SKM-1 treated with dmso at 0.1 percent for 144 hours (cell line): ENCODE measurements around the gene LNPEP.
A peak's percentile ranks its signal among the peaks of the same experiment; 100 is the strongest.

ENCODE experiments used
- DNase-seq: peaks from one replicate; lab custom pipeline; 2025; ENCODE audit not compliant: unreplicated experiment; lab: John Stamatoyannopoulos, UW

The LNPEP gene

DNA sequence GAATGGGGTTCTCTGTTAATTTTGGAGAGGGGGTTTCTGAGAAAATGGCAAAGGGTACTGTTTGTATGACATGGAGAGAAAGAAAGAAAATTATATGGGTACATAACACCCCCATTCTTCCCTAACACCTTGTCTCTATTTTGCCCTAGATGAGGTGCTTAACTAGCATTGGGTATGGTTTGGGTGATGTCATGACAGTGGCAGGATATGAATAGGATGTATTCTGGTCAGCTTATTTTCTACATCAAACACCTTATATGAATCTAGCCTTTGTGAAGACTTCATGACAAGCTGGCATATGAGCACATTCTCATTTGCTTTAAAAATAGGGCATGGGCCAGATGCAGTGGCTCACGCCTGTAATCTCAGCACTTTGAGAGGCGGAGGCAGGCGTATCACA is 58.6 kb downstream of the LNPEP start:
- no peak for DNase-seq

GRCh38 chr5:96995419-96995818 is 59.5 kb downstream of the LNPEP start:
- DNase-seq: no peak

- DNase-seq: peak; percentile 25
Measured at GRCh38 chr5:96997265-96997859, 61.5 kb downstream of the LNPEP start.

DNA sequence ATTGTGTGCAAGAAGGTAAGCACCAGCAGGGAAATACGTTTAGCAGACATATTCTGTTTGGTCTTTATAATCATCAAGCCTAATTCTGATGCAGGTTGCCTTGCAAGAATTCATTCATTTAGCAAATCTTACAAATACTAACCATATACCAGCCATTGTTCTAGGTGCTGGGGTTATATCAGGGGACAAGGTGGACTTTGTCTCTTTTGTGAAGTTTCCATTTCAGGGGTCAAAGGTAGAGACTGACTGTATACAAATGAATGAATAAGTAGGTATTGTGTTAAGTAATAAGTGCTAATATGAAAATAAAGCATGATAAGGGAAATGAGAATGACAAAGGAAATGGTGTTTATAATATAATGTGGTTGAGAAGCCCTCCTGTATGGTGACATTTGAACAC is 64.0 kb downstream of the LNPEP start:
- no peak for DNase-seq

- DNase-seq: no peak
Measured at GRCh38 chr5:97000391-97000790, 64.5 kb downstream of the LNPEP start.

- no peak for DNase-seq
Measured at GRCh38 chr5:97002983-97003382, 67.1 kb downstream of the LNPEP start.

DNA sequence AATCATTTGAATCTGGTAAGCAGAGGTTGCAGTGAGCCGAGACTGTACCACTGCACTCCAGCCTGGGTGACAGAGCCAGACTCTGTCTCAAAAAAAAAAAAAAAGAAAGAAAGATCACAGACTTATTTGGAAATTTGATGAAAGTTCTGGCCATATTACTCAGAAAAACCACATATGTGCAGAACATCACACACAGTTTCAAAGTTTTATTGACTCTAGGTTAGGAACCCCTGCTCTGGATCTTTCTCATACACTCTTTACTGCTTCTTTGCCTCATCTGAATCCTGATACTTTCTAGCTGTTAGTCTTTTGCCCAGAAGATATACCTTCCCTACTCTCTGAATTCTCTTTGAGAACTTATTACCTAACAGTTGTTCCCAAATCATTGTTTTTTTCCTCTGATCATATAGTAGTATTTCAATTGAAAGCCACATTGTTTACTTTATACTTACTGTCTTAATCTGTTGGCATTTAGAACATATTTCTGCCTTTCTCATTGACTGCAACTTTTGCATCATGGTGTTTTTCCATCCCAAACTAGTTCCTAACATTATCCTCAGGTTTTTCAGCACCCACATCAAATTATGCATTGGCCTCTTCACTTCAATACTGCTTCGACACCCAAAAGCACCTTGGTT is 68.7 kb downstream of the LNPEP start:
- DNase-seq: no peak

GRCh38 chr5:97006454-97007060 is 70.7 kb downstream of the LNPEP start:
- DNase-seq: no peak

- DNase-seq: peak; percentile 86
Measured at GRCh38 chr5:97009212-97009898, 73.5 kb downstream of the LNPEP start.

DNA sequence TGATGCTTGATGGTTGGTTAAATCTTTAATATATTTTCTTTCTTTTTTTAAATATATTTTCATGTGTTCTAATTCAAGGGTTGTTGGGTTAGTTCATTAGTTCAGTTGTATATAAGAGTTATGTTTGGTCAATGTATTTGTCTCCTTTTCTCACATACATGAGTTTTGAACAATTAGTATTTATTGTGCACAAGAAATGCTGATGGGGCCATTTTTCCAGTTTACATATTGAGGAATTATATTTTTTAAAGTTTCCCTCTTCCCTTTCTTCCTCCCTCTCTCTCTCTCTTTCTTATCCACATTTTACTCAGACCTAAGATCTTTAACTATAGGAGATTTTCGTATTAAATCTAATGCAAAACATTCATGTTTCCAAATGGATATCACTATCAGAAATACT is 74.0 kb downstream of the LNPEP start:
- no peak for DNase-seq

DNA sequence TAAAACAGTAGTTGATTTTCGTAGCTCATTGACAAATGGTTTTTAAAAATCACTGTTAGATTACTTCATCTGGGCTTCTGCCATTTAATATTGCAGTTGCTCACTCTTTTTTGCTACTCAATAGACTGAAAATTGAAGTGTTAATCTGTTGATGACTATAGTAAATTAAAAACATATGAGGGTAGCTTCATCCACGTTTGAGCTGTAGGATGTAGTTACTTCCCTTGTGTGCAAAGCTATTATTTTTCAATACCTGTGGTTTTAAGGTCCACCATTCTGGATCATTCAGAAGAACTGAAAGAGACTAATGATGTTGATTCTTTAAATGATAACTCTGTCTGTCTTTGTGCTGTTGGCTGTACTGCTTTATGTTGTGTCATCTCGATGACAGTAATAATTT is 74.7 kb downstream of the LNPEP start:
- DNase-seq: no peak

DNA sequence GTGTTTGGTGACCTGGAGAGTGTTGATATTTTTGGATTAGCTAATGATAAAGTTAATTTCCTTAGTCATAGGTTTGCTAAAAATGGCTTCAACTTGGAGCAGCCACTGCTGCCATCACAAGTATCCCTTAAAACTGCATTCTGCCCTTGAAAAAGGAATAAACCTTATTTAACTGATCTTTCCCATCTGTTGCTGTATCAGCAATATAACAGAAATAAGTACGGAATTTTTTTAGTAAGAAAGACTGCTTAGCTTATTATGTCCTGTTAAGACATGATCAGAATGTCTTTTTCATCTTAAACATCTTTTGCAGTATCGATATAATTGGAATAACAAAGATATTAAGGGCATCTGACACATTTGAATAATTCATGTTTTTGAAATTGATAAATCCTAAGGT is 75.7 kb downstream of the LNPEP start:
- DNase-seq: no peak

DNA sequence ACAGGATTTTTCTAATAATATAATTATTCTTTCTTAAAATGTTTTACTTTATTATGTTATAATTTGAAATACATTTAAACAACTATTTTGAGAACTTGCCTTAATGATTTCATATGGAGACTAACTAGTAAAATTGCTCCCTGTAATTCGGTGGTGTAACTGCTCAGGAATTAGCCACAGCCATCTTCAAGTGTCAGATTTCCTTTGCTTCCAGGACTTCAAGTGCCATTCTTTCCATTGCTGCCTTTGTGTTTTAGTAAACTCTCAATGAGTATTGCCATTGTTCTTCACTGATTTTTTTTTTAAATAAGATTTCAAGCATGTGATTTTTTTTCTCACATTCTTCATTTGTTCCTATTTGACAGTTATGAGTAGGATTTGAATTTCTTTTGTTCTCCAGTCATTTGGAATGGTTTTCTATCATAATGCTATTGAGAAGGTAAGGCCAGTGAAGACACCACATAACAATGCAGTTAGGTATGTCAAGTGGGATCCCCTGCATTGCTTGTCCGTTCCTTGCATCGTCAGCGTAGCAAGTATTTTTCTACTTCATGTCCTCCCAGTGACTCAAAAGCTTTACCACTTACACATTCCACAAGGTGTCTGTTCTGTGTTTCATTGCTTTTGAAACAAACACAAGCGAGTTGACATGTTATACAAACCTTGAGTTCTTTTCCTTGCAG is 83.7 kb downstream of the LNPEP start:
- DNase-seq: no peak

DNA sequence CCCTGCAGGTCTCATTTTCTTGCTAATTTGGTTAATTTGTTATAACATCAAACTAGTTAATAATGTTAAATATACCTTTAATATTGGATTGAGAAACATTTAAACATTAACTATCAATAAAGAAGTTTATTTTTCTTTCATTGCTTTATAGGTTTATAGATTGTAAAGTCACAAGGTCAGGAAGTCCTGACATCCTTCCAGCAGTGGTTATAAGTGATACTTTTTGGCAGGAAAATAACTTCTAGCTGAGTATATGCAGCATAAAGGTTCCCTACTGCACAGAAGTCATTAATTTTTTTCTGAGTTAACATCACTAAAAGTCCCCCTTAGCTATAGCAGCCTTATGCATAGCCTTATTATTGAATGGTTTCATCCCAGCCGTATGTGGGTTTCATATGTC is 85.5 kb downstream of the LNPEP start:
- no peak for DNase-seq

DNA sequence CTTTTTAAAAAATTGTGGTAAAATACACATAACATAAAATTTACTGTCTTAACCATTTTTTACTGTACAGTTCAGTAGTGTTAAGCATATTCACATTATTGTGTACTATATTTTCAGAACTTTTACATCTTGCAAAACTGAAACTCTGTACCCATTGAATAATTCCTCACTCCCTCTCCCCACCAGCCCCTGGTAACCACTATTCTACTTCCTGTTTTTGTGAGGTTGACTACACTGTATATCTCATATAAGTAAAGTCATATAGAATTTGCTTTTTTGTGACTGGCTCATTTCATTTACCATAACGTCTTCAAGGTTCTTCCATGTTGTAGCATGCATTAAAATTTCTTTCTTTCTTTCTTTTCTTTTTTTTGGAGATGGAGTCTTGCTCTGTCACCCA is 87.0 kb downstream of the LNPEP start:
- peak; percentile 25 for DNase-seq

DNA sequence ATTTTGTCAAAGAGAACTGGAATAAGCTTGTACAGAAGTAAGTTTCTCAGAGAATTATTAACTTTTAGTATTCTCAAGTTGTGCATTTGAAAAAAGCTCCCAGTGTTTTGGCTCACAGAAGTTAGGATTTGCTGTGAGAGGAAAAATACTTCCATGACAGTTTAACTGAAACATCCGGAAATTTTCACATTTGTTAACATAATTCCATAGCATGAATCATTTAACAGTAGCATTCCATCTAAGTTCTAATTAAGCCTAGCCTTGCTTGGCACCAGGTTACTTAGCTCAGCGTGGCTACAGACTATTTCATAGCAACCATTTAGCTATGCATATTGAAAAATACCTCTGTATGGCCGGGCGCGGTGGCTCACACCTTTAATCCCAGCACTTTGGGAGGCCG is 90.8 kb downstream of the LNPEP start:
- no peak for DNase-seq

DNA sequence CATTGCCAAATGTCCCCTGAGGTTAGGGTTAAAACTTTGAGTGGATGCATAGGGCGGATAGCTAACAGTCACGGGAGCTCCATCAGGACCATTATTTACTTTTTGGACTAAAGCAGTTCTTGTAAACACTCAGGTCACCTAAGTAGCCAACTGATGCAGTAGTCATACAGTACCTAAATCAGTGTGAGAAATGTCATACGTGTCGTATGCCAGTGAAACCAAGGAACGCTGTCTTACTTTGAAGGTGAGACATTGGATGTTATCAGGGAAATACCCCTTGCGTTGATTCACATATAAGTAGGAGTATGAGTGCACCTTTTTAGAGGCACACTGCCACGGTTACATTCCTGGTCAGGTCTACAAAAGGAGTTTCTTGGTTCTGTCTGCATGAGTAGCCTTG is 101.9 kb downstream of the LNPEP start:
- DNase-seq: no peak

DNA sequence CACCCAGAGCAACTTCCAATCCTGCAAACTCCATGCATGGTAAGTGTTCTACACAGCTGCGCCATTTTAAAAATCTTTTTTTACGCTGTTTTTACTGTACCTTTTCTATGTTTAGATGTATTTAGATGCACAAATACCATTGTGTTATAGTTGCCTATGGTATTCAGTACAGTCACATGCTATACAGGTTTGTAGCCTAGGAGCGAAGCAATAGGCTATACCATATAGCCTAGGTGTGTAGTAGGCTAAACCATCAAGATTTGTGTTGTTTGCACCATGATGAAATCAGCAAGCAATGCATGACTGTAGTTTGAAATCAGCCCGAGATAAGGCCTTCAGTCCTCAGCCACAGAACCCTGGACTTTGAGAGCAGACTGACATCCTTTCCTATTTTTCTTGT is 105.4 kb downstream of the LNPEP start:
- DNase-seq: no peak

DNA sequence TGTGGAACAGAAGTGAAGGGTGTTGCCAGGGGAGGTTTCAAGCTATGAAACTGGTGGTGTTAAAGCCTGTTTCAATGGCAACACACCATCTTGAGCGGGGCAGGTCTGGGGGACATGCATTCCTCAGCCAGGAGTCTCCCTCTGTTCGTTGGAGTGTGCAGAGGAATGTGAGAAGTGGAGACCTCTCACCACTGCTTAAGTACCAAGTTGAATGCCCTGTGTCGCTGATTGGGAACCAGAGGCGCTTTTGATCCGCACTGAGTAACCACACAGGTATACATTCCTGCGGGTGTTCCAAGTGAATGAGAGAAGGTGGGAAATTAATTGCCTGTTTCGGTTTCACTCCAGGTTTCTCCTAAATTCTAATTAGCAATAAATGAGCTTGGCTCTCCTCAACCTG is 107.1 kb downstream of the LNPEP start:
- DNase-seq: no peak

DNA sequence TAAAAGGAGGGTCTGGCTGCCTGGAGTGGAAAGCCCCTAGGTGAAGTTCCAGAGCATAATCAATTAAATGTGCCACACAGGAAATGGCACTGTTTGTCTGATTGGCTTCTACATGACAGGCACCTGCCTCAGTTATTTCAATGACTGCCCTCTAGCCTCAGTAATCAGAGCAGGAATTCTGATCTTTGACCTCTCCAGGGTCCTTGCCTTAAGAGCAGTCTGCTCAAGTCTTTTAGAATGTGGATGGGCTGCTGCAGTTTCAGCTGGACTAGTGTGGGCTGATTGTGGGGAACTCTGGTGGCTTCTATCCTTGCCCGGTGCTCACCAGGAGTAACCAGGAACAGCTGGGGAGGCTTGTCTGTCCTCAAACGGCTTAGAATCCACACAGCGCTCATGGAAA is 107.6 kb downstream of the LNPEP start:
- no peak for DNase-seq

GRCh38 chr5:97044052-97044451 is 108.2 kb downstream of the LNPEP start:
- DNase-seq: no peak
